T-helper 1 cell treated with Interleukin-12 subunit alpha and Interleukin-12 subunit beta and Interleukin-4 antibody, amounts not matched to agents 30 ng/mL and 1 ng/mL, for 36 hours (primary cell): Measurements from ENCODE around the gene VIPR2. TPM values are rescaled to one million over a fixed set of nuclear protein-coding genes. Genes with fewer than 3 reads are reported as not detected.
"Not testable (repeated sequence)": the region's sequence is repeated elsewhere in the genome, so short reads cannot be mapped to it uniquely, and the experiment has no call there.

Experiments used
- intact Hi-C: fragments of 100-400 bp; cut with micrococcal nuclease; formaldehyde crosslinking; loops from one replicate; pipeline ENCODE4 v1.15.1; 2024
- total RNA-seq: library from RNA; stranded (reverse); gene quantifications from 2 replicates; pipeline ENCODE4 v1.2.3, GENCODE V29; 2022

Gene VIPR2
- total RNA-seq, 1 donor from 2014 or later = 0.56 TPM

DNA sequence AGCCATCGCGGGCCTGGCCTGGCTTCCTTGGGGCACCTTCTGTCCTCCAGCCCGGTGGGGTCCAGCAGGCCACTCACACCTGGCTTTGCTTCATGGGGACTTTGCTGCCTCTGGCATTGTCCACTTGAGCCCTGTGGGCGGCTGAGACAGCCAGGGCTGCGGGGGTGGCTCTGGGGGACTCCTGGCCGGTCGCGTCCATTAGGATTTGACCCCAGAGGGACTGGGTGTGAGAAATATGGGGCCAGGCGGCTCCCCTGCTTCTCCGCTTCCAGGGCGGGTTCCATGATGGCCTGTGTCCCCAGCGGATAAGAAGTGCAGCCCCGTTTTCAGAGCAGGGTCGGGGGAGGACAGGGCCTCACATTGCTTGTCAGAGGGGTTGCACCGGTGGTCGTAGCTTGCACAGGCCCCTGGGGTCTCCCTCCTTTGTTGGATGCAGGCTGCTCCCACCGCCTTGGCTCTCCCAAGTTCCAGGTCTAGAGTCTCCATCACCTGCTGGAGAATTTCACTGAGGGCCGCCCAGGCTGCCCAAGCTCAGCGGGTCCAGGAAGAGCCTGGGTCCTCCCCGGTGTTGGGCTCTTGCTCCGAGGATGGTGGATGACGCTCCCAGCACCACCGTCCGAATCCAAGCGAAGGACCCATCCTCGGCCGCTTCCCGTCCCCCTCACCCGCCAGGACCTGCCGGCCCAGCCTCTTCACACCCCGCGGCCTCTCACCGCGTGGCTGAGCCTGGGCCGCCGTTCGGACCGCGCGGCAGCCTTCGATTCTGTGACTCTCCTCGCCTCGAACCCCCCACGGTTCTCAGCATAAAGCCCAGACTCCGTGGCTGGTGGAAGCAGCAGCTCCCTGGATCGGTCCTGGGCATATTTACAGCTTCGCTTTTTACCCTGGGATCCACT is 148.2 kb downstream of the VIPR2 start:
- intact Hi-C loops = no loop called here

- intact Hi-C loops = no loop called here
These were observed 149.2 kb downstream of the VIPR2 start for GRCh38 chr7:158995514-158995913.

- intact Hi-C loops = no loop called here
These were observed 150.0 kb downstream of the VIPR2 start for GRCh38 chr7:158994687-158995086.

DNA sequence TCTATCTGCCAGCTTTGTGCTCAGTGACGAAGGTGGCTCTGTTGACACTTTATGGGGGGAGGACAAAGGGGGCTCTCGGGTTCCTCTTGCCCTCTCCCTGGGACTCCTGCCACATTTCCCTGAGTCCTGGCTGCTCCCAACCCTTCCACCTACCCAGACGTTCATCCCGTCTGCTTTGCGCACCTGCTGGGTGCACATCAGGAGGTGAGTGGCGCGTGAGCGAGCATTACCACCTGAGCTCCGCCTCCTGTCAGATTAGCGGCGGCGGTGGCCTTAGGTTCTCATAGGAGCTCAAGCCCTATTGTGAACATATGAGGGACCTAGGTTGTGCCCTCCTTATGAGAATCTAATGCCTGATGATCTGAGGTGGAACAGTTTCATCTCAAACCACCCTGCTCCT is 151.1 kb downstream of the VIPR2 start:
- intact Hi-C loops = no loop called here

- intact Hi-C loops = no loop called here
These were observed 151.9 kb downstream of the VIPR2 start for GRCh38 chr7:158992759-158993158.

DNA sequence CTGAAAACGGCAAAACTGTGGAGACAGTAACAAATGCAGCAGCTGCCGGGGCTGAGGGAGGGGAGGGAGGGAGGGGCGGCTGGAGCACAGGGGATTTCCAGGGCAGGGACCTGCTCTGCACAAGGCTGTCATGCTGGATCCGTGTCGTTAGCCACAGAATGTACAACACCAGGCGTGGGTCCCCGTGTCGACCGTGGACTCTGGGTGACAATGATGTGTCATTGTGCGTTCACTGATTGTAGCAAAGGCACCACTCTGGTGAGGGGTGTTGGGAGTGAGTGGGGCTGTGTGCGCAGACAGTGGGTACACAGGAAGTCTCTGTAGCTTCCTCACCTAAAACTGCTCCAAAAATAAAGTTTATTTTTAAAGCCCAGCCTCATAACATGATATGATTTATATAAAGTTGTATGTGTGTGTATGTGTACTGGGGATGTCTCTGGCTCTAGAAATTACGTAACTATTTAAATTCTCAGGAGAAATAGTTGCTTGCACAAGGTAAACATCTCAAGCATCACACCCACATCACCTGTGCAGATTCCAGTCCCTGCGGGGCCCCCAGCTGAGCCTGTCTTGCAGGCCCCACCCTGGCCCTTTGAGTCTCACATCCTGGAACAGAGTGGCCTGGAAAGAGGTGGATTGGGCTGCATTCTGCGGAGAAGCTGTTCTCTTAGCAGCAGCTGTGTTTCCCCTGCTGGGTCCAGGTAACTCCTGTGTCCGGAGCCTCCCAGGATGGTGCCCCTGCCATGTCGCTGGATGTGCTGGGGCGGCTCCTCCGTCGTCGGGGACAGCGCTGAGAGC is 152.6 kb downstream of the VIPR2 start:
- intact Hi-C loops = no loop called here

DNA sequence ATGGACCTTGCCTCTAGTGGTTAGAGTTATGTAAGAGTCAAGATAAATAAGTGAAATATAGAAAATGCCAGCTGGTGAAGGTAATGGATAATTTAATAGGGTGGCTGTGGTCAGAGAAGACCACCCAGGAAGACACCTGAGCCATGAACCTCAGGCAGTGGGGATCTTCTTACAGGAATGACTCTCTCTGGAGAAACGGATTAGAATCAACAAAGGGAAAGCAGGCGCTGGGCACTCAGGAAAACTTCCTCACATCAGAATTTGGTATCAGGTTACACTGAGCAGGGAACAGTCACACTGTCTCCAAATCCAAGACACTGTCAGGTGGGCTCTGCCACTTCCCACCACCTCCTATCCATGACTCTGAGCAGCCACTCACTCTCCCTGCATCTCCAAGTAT is 155.7 kb downstream of the VIPR2 start:
- intact Hi-C loops = no loop called here

DNA sequence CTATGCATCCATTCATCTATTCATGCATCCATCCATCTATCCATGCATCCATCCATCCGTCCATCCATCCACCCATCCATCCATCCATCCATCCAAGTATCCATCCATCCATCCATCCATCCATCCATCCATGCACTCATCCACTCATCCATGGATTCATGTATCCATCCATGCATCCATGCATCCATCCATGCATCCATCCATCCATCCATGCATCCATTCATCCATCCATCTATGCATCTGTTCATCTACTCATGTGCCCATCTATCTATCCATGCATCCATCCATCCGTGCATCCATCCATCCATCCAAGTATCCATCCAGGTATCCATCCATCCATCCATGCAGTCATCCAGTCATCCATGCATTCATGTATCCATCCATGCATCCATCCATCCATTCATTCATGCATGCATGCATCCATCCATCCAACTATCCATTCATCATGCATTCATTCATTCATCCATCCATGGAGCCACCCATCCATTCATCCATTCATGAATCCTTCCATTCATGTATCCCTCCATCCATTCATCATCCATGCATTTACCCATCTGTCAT is 156.3 kb downstream of the VIPR2 start:
- intact Hi-C loops = no loop called here

- intact Hi-C loops = no loop called here
These were observed 157.0 kb downstream of the VIPR2 start for GRCh38 chr7:158987691-158988090.

DNA sequence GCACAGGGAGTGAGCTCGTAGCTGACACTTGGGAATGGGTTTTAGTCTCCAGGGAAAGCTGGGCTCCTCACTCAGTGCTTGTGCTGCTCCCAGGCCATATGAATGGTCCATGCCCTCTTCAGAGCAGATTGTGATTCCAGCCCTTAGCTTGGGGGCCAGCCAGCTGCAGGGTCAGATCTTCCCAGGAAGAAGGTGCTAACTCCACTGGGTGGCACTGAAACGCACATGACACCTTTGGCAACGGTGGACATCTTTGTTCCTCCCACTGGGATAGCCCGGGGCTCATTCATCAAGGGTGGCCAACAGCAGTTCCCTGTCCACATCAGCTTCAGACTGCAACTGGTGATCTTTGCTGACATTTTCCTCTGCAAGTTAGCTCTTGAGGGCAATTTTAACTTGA is 159.1 kb downstream of the VIPR2 start:
- intact Hi-C loops = no loop called here

DNA sequence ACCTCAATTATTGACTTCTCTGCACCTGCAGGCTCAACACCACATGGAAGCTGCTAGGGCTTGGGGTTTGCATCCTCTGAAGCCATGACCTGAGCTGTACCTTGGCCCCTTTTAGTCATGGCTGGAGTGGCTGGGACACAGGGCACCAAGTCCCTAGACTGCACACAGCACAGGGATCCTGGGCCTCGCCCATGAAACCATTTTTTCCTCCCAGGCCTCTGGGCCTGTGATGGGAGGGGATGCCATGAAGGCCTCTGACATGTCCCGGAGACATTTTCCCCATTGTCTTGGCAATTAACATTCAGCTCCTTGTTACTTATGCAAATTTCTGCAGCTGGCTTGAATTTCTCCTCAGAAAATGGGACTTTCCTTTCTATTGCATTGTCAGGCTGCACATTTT is 160.7 kb downstream of the VIPR2 start:
- intact Hi-C loops = not testable (repeated sequence)

GRCh38 chr7:158982080-158982479 is 162.6 kb downstream of the VIPR2 start:
- intact Hi-C loops = not testable (repeated sequence)

GRCh38 chr7:158979635-158980351 is 164.9 kb downstream of the VIPR2 start:
- intact Hi-C loops = loop anchor here (10.0 kb wide), 1 partner anchor 375 kb away; no protein-coding TSS in a partner anchor

DNA sequence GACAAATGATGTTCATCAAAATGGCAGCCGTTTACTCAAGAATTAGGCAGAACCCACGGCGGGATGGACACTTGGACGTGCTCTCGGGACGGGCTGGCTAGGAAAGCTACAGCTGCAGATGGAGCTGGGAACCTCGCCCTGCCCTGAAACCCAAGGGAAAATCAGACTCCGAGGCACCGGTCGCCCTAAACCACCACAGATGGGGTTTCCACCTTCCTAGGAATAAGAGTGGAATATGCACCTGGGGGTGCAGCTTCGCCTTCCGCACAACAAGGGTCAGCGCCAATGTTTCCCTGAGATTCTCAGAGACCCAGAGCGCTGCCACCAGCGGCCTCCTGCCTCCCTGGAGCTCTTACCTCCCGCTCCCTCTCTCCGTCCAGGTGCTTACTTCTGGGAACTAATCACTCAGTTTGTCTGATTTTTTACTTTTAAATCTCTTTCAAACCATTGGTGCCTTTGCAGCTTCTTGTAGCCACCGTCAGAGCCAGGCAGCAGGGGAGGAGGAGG is 165.6 kb downstream of the VIPR2 start:
- intact Hi-C loops = loop anchor here (10.0 kb wide), 1 partner anchor 374 kb away; no protein-coding TSS in a partner anchor
